GM10248 (cell line): ENCODE results near the gene LYPD3.

Source experiments
- CTCF ChIA-PET: fragments of 300-600 bp; sonication (Branson Sonifier 250); formaldehyde crosslinking; extraction: SDS; loops from one replicate; lab custom pipeline; 2021; ENCODE audit warnings: antibody characterized with exemption; lab: Yijun Ruan, JAX
- POLR2A ChIA-PET: fragments of 350-650 bp; sonication (Branson Sonifier 250); formaldehyde crosslinking; extraction: SDS; loops from one replicate; lab custom pipeline; 2020; ENCODE audit warnings: antibody characterized with exemption; lab: Yijun Ruan, JAX
- DNase-seq: peaks from one replicate; pipeline ENCODE4 v3.0.0; 2012; ENCODE audit errors: extremely low spot score
- CTCF ChIP-seq: IDR thresholded peaks from 2 replicates; pipeline ENCODE4 v1.5.1; 2012; ENCODE audit warnings: mild to moderate bottlenecking, low read depth; ENCODE audit errors: extremely low read depth, missing control alignments, control extremely low read depth

The LYPD3 gene

DNA sequence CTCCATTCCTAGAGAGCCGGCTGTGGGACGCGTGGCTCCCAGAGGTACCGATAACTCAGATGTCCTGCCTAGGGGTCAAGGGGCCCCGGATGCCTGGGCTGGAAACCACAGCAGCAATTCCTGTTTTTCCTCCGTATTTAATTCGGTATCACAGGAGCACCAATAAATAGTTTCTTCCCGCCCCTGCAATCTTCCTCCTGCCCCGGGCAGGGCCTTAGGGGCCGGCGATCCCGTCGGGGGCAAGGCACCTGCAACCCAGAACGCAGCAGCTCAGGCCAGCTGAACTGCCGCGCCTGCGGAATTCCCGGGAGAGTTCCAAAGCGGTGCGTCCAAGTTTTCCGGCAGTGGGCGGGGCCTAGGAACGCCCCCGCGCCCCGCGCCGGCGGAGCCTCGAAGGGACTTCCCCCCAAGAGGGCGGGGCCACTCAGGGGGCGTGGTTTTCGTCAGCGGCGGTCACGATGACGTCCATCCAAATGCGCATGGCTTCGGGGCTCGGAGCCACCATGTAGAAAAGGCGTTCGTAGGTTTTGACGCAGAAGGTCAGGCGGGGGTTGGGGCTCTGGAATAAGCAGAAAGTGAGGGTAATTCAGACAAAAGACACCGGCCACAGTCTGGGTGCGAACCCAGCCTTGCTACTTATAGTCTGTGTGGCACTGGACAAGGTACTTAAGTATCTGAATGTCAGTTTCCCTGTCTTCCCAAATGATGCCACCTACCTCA, 9.7 kb upstream of the LYPD3 start:
- ChIA-PET POLR2A (interaction anchor here (0.6 kb wide), 1 partner anchor 279 kb away, joined by 3 read pairs; no protein-coding TSS in a partner anchor), CTCF (interaction anchor here (1.0 to 2.3 kb wide), 5 partner anchors 12 to 119 kb away, joined by 4 to 8 read pairs (median 5); partner anchors contain the start of gene PHLDB3)
- DNase-seq: peak; percentile 96
- TF ChIP-seq CTCF: no peak

DNA sequence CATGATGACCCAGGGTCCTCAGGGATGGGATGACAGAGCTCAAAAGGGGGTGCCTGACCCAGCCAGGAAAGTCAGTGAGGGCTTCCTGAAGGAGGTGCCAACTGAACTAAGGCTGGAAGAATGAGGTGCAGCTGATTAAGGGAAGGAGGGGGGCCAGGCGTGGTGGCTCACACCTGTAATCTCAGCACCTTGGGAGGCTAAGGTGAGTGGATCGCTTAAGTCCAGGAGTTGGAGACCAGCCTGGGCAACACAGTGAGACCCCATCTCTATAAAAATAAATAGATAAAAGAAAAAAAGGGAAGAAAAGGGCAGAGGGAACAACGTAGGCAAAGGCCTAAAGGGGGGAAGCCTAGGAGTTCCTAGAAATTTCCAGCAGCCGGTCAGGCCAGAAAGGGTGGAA, 9.1 kb upstream of the LYPD3 start:
- no peak for DNase-seq
- ChIA-PET POLR2A (interaction anchor here (0.6 kb wide), 1 partner anchor 279 kb away, joined by 3 read pairs; no protein-coding TSS in a partner anchor), CTCF (interaction anchor here (1.0 to 2.3 kb wide), 5 partner anchors 11 to 120 kb away, joined by 4 to 8 read pairs (median 5); partner anchors contain the start of gene PHLDB3)
- TF ChIP-seq CTCF: no peak

- ChIA-PET CTCF (no interaction called here), POLR2A (no interaction called here)
- DNase-seq: no peak
- no peak for TF ChIP-seq CTCF
Observed at GRCh38 chr19:43471091-43471490, 5.7 kb upstream of the LYPD3 start.

- ChIA-PET POLR2A (no interaction called here), CTCF (no interaction called here)
- DNase-seq: no peak
- TF ChIP-seq CTCF: no peak
Observed at GRCh38 chr19:43470288-43470687, 4.9 kb upstream of the LYPD3 start.

DNA sequence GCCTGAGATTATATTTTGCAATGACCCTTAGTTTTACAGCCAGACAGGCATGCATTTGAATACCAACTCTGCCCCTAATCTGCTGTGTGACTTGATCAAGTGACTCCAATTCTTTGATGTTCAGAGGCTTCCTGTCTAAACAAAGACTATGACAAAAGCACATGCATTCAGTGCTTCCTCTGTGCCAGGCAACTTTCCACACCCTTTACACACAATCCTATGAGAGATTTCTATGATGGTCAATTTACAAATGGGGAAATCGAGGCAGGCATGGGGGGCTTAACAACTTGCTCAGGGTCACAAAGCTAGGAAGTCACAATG, 3.7 kb upstream of the LYPD3 start:
- no peak for DNase-seq
- ChIA-PET CTCF (interaction anchor here (0.9 kb wide), 1 partner anchor 22 kb away, joined by 4 read pairs; no protein-coding TSS in a partner anchor), POLR2A (no interaction called here)
- no peak for TF ChIP-seq CTCF

GRCh38 chr19:43468354-43469159, 3.1 kb upstream of the LYPD3 start:
- POLR2A ChIA-PET: no interaction called here
- DNase-seq: no peak
- no peak for TF ChIP-seq CTCF
- CTCF ChIA-PET: interaction anchor here (0.8 to 1.3 kb wide), 3 partner anchors 21 to 56 kb away, joined by 3 to 4 read pairs (median 3); no protein-coding TSS in a partner anchor
